BLaER1 treated with 17β-estradiol and CSF1 and Interleukin-3, amounts not matched to agents 10 nM and 100 nM (cell line): Measurements from ENCODE around the gene KRT8.

ENCODE experiments used
- H3K27ac ChIP-seq, 11 experiments: shearing (Covaris generic); formaldehyde crosslinking; 2 replicates each; pipeline ENCODE4 v1.8.1; 2022
- H3K27me3 ChIP-seq, 11 experiments: shearing (Covaris generic); formaldehyde crosslinking; 2 replicates each; pipeline ENCODE4 v1.8.1; 2022
- H3K36me3 ChIP-seq, 11 experiments: shearing (Covaris generic); formaldehyde crosslinking; 2 replicates each; pipeline ENCODE4 v1.8.1; 2022
- H3K4me1 ChIP-seq, 10 experiments: shearing (Covaris generic); formaldehyde crosslinking; 2 replicates each; pipeline ENCODE4 v1.8.1; 2022
- H3K4me2 ChIP-seq, 11 experiments: shearing (Covaris generic); formaldehyde crosslinking; 2 replicates each; pipeline ENCODE4 v1.8.1; 2022
- H3K4me3 ChIP-seq, 10 experiments: shearing (Covaris generic); formaldehyde crosslinking; 2 replicates each; pipeline ENCODE4 v1.8.1; 2022
- H3K9ac ChIP-seq, 11 experiments: shearing (Covaris generic); formaldehyde crosslinking; 2 replicates each; pipeline ENCODE4 v1.8.1; 2022
- H3K9me3 ChIP-seq, 11 experiments: shearing (Covaris generic); formaldehyde crosslinking; replicated peaks in 1 of 11; 2 replicates each; pipeline ENCODE4 v1.8.1; 2022
- H4K20me1 ChIP-seq, 11 experiments: shearing (Covaris generic); formaldehyde crosslinking; 2 replicates each; pipeline ENCODE4 v1.8.1; 2022
- Cebpa-rat ChIP-seq, 11 experiments: shearing (Covaris generic); IDR thresholded peaks; 2 replicates each; pipeline ENCODE4 v1.8.1; 2022

Gene KRT8

GRCh38 chr12:52926596-52927234 lies 21.8 kb upstream of the KRT8 start:
- peaks cover 0 to 8% (median 7%) of the 10 kb centered on the region in 10 experiments; a peak in 13 of 20 replicates for H3K4me1 ChIP-seq
- TF ChIP-seq Cebpa-rat (IDR thresholded peaks at IDR 0.05) = no peak
- H3K27ac ChIP-seq = no peak overlapping the region
- no peaks in the 10 kb centered on the region for H3K9me3 ChIP-seq
- H3K9ac ChIP-seq = no peak overlapping the region
- H3K4me3 ChIP-seq = no peak overlapping the region
- H3K27me3 ChIP-seq = no peaks in the 10 kb centered on the region
- H3K4me2 ChIP-seq = peak overlapping the region in 6 of 11 experiments; percentile 12 to 41 (median 22); a peak in 6 of 22 replicates
- H4K20me1 ChIP-seq = no peaks in the 10 kb centered on the region
- H3K36me3 ChIP-seq = no peaks in the 10 kb centered on the region

DNA sequence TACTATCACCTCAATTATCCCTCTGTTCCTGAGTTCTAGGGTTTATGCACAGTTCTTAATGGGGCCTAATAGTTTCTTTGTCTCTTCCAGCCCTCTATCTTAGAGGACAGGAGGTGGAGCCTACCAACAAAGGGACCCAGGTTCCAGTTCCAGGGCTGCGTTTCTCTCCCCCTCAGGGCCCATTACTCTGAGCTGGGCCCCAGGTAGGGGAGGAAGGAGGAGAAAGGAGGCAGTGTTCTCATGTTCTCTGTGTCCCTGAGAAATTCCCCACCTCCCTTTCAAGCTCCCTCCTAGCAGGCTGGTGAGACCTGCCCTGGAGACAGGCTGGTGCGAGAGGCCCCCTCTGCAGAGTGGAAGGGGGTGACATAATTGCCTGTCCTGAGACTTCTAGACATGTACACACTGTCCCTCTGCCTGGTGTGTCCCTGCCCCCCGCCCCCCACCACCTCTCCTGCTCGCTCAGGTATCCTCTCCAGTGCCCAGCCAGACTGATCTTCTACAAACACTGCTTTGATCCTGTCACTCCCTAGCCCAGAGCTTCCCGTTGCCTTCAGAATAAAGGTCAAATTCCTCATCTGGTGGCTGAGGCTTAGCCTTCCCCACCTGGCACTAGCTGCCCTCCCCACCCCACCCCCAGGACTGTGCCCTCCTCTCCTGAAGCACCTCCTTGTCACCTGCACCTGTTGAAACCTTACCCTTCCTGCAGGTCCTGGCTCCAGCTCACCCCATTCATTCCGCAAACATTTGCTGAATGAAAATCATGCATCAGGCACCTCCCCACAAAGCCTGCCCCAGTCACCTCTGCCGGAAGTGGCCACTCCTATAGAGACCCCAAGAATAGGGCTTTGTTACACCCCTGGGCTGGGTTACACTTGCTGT lies 21.1 kb upstream of the KRT8 start:
- TF ChIP-seq Cebpa-rat (IDR thresholded peaks at IDR 0.05) = no peak
- no peaks in the 10 kb centered on the region for H3K27me3 ChIP-seq
- H3K4me3 ChIP-seq = no peak overlapping the region
- no peaks in the 10 kb centered on the region for H3K36me3 ChIP-seq
- H4K20me1 ChIP-seq = no peaks in the 10 kb centered on the region
- H3K9ac ChIP-seq = no peak overlapping the region
- H3K4me2 ChIP-seq = no peak overlapping the region
- no peaks in the 10 kb centered on the region for H3K9me3 ChIP-seq
- H3K4me1 ChIP-seq = peaks cover 0 to 8% (median 7%) of the 10 kb centered on the region in 10 experiments; a peak in 13 of 20 replicates
- H3K27ac ChIP-seq = no peak overlapping the region

- H3K4me1 ChIP-seq = peaks cover 0 to 8% (median 7%) of the 10 kb centered on the region in 10 experiments; a peak in 13 of 20 replicates
- no peak overlapping the region for H3K4me3 ChIP-seq
- H3K36me3 ChIP-seq = no peaks in the 10 kb centered on the region
- H3K27ac ChIP-seq = no peak overlapping the region
- no peaks in the 10 kb centered on the region for H4K20me1 ChIP-seq
- TF ChIP-seq Cebpa-rat (IDR thresholded peaks at IDR 0.05) = no peak
- H3K9ac ChIP-seq = no peak overlapping the region
- no peaks in the 10 kb centered on the region for H3K9me3 ChIP-seq
- H3K27me3 ChIP-seq = no peaks in the 10 kb centered on the region
- no peak overlapping the region for H3K4me2 ChIP-seq
Measured at GRCh38 chr12:52924764-52925716, 20.2 kb upstream of the KRT8 start.

DNA sequence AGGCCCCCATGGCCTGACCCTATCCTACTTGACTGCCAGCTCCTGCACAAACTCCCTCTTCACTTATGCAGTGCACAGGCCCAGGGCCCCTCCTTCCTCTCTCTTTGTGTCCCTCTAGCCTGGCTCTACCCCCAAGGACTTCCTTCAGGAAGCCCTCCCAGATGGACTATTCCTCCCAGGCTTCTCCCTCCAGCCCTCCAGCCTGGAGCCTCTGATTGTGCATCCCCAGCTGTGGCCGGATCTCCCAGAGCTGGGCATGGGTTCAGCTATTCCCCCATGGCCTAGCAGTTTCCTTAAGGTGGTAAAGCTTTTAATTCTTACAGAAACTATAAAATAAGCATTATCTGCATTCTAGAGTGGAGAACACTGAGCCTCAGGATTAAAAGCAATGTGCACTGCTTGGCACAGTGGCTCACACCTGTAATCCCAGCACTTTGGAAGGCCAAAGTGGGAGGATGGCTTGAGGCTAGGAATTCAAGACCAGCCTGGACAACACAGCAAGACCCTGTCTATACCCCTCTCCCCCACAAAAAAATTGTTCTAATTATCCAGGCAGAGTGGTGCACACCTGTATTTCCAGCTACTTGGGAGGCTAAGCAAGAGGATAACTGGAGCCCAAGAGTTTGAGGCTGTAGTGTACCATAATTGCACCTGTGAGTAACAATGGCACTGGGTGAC lies 16.8 kb upstream of the KRT8 start:
- 0 out of 20 replicates have a peak, but pooled peaks cover 0 to under 1% (median 0%) of the 10 kb centered on the region in 10 experiments for H3K4me1 ChIP-seq
- no peak overlapping the region for H3K27ac ChIP-seq
- no peaks in the 10 kb centered on the region for H3K27me3 ChIP-seq
- H3K4me3 ChIP-seq = no peak overlapping the region
- no peak overlapping the region for H3K4me2 ChIP-seq
- H3K36me3 ChIP-seq = no peaks in the 10 kb centered on the region
- H3K9ac ChIP-seq = no peak overlapping the region
- no peaks in the 10 kb centered on the region for H4K20me1 ChIP-seq
- peaks cover 0 to 21% (median 0%) of the 10 kb centered on the region in 11 experiments; a peak in 4 of 22 replicates for H3K9me3 ChIP-seq
- no peak for TF ChIP-seq Cebpa-rat (IDR thresholded peaks at IDR 0.05)

GRCh38 chr12:52920937-52921336 lies 16.1 kb upstream of the KRT8 start:
- Histone ChIP-seq H3K4me1 (no peaks in the 10 kb centered on the region), H3K27me3 (no peaks in the 10 kb centered on the region), H3K9ac (no peak overlapping the region), H3K27ac (no peak overlapping the region), H3K36me3 (no peaks in the 10 kb centered on the region), H3K4me3 (no peak overlapping the region), H4K20me1 (no peaks in the 10 kb centered on the region), H3K9me3 (peaks cover 0 to 21% (median 0%) of the 10 kb centered on the region in 11 experiments; a peak in 4 of 22 replicates), H3K4me2 (no peak overlapping the region)
- TF ChIP-seq Cebpa-rat (IDR thresholded peaks at IDR 0.05) = no peak

- no peak for TF ChIP-seq Cebpa-rat (IDR thresholded peaks at IDR 0.05)
- Histone ChIP-seq H3K4me1 (no peaks in the 10 kb centered on the region), H3K4me3 (no peak overlapping the region), H3K4me2 (no peak overlapping the region), H3K27me3 (no peaks in the 10 kb centered on the region), H4K20me1 (no peaks in the 10 kb centered on the region), H3K9ac (no peak overlapping the region), H3K27ac (no peak overlapping the region), H3K9me3 (peaks cover 0 to 21% (median 0%) of the 10 kb centered on the region in 11 experiments; a peak in 4 of 22 replicates), H3K36me3 (no peaks in the 10 kb centered on the region)
Measured at GRCh38 chr12:52918784-52919183, 13.9 kb upstream of the KRT8 start.

DNA sequence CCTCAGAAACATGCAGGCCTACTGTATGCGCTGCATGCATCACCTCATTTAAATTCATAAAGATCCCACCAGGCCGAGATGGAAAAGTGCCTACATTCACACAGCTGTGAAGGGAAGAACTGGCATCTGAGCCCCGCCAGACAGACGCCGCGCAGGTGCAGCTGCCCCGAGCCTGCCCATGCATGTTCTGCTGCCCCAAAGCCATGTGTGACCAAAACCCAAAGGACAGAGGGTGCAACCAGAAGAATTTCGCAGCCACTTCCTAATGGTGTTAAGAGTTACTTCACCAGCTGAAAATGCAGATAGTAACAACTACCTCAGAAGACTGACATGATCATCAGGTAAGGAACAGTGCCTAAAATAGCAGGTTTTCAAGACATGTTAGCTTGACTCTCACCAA lies 13.5 kb upstream of the KRT8 start:
- Histone ChIP-seq H3K4me3 (no peak overlapping the region), H4K20me1 (no peaks in the 10 kb centered on the region), H3K27me3 (no peaks in the 10 kb centered on the region), H3K4me1 (no peaks in the 10 kb centered on the region), H3K36me3 (no peaks in the 10 kb centered on the region), H3K4me2 (no peak overlapping the region), H3K9ac (no peak overlapping the region), H3K9me3 (peaks cover 0 to 21% (median 0%) of the 10 kb centered on the region in 11 experiments; a peak in 4 of 22 replicates), H3K27ac (no peak overlapping the region)
- no peak for TF ChIP-seq Cebpa-rat (IDR thresholded peaks at IDR 0.05)

- Histone ChIP-seq H4K20me1 (no peaks in the 10 kb centered on the region), H3K9me3 (peaks cover 0 to 21% (median 0%) of the 10 kb centered on the region in 11 experiments; a peak in 4 of 22 replicates), H3K27me3 (no peaks in the 10 kb centered on the region), H3K36me3 (no peaks in the 10 kb centered on the region), H3K9ac (no peak overlapping the region), H3K27ac (no peak overlapping the region), H3K4me2 (no peak overlapping the region), H3K4me3 (no peak overlapping the region), H3K4me1 (no peaks in the 10 kb centered on the region)
- no peak for TF ChIP-seq Cebpa-rat (IDR thresholded peaks at IDR 0.05)
Measured at GRCh38 chr12:52917800-52918199, 12.9 kb upstream of the KRT8 start.
